Activated T-cell treated with anti-CD3 and anti-CD28 coated beads for 4 hours (primary cell): ENCODE data around the gene SERINC5.
"Not testable (repeated sequence)": the region's sequence is repeated elsewhere in the genome, so short reads cannot be mapped to it uniquely, and the experiment has no call there.

Experiments
- DNase-seq: peaks from one replicate; pipeline ENCODE4 v3.0.0-alpha.2; 2020

SERINC5 gene

DNA sequence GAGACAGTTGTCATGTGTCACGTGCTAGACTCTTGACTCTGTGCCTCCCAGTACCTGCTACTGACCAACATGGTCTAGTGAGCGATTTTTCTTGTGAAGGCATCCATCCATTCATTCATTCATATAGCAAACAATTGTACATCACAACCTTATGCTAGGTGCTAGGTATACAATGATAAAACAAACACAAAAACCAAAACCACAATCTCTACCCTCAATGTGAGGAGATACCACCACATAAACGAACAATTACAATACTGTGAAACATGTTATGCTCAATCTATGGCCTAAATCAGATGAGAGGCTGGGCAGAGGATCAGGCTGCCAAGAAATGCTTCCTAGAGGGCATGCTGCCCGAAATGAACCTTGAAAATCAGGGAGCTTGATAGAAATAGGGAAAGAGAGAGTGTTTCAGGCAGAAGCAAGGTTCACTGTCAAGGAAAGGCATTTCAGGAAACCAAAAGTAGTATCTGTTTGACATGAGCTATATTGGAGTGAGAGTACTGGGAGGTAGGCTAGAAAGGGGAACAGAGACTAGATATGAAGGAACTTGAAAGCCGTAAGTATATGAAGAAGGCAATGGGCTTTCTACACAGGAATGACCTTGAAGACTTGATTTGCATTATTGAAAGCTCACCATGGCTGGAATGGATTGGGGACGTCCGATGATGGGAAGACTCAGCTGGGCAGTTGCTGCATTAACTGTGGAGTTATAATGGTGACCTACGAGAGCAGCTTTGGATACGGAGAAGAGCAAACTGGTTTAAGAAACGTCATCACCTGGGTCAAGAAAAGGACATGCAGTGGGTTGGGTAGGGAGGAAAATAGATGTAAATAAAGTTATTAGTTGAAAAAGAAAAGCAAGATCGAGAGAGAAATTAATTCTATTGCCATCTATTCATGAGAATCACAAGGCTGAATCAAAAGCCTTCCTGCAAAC lies 130.6 kb downstream of the SERINC5 start:
- DNase-seq: no peak

DNA sequence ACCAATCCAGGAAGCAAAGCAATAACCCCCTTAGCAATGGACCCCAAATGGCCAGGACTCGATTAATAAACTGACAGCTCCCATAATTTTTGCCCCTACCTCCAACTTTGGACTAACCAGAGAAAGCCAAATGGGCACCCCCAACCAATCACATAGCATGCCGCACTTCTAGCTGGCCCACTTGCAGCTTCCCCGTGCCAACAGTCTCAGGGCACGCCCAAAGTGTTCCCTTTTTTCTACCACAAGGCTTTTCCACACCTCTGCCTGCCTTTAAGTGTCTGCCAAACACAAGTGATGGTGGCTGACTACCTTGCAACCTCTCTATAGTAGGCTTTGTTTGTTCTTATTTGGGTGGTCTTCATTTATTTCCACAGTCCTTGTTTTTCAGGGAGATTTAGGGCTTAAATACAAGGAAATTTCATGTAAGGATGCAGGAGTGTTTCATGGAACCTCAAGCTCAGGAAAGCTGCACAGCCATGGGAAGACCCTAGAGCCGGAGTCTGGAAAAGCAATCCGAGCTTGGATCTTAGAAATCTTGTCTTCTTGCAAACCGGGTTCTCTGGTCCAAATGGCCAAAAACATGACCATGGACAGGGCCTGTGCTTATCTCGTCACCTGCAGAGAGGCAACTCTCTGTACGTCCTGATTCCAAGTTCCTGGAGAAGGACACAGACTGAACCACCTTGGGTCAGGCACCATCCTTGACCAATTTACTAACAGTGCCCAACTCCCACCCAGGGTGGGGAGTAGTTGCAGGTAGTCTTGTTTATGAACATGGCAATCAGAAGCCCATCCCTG lies 131.5 kb downstream of the SERINC5 start:
- no peak for DNase-seq

DNA sequence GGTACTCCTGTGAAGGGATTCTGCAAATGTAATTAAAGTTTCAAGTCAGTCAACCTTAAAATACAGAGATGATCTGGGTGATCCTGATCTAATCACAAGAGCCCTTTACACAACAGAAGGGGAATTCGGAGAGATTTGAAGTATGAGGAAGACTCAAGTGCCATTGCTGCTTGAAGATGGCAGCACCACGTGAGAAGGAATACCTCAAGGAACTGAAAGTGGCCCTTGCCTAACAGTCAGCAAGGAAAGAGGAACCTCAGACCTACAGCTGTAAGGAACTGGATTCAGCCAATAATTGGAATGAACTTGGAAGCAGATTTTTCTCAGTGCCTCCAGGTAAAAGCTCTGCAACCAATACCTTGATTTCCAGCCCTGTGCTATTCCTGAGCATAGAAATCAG lies 133.3 kb downstream of the SERINC5 start:
- DNase-seq: no peak

DNA sequence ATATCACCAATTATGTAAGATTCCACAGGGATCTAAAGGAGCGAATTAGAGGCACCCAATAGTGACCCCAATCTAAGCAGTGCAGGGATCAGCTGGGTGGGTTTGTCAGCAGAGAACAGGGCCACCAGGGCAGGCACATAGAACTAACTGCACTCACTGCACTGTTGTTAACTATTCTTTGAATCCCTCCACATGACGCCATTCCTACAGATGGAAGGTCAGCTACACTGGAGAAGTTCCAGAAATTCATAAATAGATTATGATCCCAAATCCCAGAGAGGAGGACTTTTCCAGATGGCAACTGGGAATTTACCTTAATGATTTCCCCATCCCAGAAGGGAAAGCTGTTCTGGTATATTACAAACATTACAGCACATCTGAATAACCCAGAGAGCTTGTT lies 136.5 kb downstream of the SERINC5 start:
- no peak for DNase-seq

DNA sequence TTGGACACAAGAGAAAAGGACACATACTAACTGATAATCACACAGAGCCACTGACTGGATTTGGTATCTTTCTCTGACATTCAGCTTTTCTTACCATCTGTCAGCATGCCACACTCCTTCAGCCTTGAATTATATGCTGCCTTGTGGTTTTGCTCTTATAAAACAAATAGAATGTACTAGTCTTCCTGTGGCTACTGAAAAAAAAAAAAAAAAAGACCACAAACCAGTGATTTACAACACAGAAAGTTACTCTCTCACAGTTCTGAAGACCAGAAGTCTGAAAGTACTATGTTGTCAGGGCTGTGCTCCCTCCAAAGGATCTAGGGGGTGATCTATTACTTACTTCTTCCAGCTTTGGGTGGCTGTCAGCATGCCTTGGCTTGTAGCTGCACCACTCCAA lies 138.4 kb downstream of the SERINC5 start:
- DNase-seq: no peak

DNA sequence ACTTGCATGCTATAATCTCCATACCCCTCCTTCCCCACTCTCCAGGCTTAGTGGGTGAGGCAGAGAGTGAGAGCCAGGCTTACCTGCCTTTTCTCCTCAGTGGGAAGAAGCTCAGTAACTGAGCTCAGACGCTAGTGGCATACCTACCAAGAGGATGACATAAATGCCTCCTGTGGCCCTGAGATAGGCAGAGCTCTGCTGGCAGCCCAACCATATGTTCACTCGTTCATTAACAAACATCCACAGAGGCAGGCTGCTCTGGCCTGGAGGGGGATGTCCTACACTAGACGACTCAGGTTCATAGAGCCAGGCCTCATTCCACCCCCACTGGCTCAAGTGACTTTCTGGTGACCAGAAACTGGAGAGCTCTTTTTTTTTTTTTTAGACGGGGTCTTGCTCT lies 139.4 kb downstream of the SERINC5 start:
- DNase-seq: no peak

DNA sequence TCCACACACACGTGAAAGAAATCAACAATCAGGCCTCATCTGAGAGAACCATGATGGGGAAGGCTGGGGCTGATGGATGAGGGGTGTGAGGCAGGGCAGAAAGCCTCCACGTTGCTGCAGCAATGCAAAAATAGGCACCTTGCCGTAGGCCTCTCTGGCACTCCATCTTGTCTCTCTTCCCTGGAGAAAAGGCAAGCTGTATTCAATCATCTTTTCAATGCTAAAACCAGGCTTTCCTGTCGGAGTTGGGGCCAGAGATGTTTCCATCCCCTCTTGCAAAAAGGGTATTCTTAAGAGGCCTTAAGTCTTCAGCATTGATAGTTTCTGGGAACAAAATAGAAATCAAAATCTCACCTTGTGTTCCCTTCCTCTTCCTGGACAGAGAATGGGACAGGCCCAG lies 139.8 kb downstream of the SERINC5 start:
- no peak for DNase-seq

DNA sequence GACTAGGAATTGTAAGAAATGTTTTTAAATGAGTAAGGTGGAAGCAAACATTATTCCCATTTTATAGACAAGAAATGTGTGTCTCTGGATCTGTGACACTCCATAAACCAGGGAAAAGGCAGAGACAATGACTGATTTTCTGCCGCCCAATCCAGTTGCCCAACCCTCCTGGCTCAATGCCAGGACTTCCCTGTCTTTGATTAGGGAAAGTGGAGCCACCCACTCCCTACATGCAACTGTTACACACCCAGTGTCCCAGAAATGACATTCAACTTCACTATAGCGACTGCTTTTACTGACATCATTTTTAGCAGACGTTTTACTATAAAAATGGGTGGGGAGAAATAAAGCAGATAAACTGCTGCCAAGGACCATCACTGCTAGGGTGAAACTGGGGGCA lies 141.0 kb downstream of the SERINC5 start:
- no peak for DNase-seq

DNA sequence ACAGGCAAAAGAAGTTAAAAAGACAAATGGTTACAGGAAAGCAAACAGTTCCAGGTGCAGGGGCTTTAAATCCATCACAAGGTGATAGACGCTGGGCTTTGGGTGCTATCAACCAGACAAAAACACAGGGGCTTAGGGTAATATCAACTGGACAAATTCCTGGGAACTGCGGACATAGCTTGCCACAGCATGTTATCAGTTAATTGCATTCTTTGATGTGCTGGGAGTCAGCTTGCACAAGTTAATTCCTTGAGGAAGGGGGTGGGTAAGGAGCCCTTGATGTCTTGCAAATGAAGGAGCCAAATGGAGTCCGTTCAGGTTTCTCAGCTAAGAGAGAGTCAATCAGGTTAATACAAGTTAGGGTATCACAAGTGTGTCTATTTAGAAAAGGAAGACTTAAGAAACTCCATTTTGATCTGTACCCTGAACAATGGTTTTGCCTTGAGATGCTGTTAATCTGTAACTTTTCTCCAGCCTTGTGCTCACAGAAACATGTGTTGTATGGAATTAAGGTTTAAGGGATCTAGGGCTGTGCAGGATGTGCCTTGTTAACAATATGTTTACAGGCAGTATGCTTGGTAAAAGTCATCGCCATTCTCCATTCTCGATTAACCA lies 144.4 kb downstream of the SERINC5 start:
- DNase-seq: not testable (repeated sequence)

DNA sequence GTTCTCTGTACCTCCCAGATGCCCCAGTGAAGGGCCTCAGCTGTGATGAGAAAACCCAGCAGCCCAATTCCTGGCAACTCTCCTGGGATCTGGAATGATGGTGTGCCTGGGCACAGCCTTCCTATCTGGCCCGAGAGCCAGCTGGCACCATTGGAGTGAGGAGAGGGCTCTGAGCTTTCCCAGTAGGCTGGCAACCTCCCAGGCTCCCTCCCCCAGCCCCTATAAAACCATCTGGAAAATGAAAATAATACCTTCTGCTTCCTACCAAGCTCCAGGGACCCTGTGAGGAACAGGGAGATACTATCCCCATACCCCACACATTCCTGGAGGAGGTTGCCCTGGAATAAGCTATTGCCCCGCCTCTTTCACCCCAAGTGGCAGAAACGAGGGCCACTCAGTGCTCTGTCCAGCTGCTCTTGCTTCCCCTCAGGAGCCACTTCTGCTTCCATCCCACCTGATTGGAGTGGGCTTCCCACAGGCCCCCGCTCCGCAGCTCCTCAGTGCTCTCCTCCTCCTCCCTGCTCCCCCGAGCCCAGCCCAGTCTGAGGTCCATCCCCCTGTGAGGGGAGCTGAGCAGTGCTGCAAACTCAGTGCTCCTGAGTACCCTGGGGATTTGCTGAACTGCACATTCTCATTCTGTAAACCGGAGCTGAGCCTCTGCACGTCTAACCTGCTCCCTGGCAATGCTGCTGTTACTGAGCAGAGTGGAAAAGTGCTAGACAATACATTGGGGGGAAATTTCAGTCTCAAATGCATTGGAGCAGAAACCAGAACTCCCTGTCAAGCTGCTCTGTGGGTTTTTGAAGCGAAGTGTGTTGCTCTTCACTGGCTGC lies 146.0 kb downstream of the SERINC5 start:
- no peak for DNase-seq

DNA sequence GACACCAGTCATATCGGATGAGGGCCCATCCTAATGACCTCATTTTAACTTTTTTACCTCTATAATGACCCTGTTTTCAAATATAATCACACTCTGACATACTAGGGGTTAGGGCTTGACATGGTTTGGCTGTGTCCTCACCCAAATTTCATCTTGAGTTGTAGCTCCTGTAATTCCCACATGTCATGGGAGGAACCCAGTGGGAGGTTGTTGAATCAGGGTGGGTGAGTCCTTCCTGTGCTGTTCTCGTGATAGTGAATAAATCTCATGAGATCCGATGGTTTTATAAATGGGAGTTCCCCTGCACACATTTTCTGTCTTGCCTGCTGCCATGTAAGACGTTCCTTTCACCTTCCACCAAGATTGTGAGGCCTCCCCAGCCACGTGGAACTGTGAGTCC lies 148.9 kb downstream of the SERINC5 start:
- DNase-seq: no peak

DNA sequence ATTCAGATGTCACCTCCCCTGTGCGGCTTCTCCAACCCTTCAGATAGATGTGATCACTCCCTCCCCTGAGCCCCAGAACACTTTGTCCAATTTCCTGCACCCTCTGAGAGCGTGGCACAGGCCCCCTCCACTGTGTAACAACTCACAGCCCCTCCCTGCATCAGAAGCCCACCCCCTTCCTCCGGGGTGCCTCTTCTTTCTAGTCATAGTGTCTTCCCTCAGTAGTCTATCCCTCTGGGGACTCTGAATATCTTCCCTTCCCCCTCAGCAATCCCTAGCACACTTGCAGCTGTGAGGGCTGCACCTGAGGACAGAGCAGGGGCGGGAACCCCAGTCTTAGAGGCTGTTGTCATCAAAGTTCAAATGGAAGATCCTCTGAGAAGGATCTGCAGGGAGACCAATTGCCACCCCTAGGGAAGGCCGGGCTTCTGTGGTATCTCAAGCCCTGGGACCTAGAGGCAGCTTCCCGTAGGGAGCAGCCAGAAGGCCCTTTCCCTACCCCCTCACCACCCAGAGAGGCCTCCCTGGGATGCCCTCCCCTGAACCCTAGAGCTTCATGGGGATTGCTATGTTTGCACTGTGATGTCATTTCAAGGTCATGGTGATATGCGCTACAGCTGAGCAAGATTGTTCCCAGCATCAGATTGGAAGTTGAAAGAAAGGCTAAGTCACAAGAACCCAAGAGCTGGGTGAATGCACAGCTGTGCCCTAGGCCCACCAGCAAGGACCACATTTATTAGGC lies 150.0 kb downstream of the SERINC5 start:
- no peak for DNase-seq

DNA sequence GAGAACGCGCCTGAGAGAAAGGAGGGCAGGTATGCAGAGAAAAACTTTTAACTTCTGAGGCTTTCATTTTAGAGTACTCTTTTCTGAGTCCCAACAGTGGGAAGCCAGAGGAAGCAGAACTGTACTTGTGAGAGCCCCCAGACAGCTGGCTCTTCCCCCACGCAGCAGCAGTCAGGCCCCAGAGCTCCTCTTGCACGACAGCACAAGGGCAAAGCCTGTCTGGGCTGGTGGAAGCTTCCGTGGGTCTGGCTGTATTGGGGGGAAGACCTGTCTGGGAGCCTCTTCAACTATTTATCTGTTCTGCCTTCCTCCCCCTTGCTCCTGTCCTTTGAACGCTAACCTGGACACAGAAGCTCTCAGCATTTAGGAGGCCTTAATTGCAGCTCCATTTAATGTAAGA lies 152.5 kb downstream of the SERINC5 start:
- no peak for DNase-seq

DNA sequence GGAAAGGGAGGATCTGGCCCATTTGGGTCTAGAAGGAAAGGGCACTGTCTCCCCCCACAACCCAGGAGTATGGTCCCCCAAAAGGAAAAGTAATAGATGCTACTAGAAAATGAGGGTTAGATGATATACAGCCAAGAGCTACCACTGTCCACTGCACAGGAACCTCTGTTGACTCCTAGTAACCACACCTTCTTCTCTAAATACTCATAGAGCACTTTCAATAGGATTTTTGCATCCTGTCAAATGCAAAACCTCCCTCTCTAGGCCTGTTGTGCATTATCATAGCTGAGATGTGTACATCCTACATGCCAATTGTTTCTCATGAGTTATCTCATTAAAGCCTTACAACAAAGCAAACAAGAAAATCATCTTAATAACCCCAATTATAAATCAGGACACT lies 153.9 kb downstream of the SERINC5 start:
- no peak for DNase-seq

DNA sequence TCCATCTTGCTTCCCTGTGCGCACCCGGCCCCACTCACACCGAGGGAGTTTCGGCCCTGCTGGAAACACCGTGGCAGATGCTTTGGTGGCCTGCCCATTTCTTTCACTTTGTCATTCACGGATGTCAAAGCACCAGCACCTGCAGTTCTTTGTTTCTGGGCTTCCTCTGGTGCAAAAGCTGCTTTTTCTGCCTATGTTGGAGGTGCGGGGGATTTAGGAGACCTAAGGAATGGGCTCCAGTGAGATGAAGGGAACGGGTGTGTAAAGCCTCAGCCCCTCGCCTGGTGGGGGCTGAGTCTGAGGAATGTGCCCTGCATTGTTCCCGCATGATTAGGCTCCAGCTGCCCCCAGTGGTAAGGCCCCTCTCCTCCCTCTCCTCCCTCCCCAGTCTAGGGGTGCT lies 158.4 kb downstream of the SERINC5 start:
- no peak for DNase-seq

DNA sequence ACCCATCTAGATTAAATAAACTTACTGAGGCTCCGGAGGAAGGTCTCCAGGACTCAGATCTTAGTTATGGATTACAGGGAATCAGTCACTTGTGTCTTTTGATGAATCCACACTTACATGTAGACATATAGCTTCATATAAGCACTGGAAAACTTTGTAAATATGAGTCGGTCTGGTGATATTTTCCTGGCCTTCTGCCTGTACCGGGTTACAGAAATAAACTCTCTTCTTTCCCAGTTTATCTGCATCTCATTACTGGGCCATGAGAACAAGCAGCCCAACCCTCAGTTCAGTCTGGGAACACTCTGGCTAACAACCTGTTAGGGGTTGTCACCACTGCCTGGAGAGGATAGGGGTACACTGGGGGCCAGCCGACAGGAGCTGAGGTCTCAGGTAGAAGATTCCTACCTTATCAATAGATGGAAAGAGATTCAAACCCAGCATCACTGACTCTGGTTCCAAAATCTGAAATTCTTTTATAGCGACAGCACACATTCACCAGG lies 161.6 kb downstream of the SERINC5 start:
- DNase-seq: no peak

DNA sequence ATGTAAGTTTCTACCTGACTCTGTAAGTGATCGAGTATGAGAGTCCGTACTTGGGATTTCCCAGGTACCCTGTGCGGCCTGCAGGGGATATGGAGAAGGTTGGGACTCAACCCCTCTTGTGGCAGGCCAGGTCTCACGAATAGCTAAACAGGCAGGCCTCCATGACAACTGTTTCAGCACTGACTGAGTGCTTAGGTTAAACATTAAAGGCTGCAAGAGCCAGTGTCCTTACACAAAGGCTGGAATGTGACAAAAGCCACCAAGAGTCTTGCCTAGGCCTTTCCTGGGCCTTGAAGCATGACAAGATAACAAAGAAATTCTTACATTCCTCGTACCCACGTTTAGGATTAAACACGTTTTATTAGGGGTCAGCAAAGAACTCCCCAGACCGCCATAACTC lies 162.1 kb downstream of the SERINC5 start:
- no peak for DNase-seq

DNA sequence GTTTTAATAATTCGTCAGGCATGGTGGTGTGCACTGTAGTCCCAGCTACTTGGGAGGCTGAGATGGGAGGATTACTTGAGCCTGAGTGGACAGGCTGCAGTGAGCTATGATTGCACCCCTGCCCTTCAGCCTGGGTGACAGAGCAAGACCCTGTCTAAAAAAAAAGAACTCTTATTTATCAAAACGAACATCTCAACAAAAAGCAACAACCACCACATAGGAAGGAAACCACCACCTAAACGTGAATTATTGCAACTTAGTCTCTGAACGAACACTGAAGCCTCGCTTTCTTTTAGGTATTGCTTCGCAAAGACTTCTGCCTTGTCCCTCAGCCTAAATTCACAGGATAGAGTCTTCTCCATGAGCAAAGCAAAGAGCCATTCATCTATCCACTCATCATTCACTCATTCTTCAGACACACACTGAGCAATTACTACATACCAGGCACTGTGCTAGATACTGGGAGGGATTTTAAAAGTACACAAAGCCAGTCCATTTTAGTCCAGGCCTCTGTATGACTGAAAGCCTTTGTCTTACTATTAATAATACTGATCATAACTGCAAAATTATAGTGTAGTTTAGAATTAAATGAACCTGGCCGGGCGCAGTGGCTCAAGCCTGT lies 163.3 kb downstream of the SERINC5 start:
- DNase-seq: no peak

DNA sequence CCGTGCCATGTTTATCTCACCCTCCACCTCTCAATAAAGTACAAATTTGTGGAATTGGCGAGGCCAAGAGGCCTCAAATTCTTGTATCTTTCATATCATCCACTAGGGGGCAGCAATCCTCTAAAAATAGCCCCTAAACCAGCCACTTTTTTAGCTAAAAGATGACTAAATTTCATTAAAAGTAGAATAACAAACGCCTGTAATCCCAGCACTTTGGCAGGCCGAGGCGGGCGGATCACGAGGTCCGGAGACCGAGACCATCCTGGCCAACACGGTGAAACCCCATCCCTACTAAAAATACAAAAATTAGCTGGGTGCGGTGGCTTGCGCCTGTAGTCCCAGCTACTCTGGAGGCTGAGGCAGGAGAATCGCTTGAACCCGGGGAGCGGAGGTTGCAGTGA lies 164.1 kb downstream of the SERINC5 start:
- peak; percentile 8 for DNase-seq

DNA sequence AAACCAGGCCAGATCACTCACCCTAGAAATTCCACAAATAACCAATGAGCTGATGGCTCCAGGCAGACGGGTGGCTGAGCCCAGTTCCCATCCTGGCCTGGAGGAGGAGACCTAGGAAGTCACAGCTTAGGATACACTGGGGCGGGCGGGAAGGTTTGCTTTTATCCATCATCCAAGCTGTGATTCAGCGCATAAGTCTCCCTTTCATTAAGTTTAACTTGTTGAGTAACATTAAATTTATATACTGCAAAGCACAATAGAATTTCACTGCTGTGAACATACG lies 165.0 kb downstream of the SERINC5 start:
- no peak for DNase-seq

DNA sequence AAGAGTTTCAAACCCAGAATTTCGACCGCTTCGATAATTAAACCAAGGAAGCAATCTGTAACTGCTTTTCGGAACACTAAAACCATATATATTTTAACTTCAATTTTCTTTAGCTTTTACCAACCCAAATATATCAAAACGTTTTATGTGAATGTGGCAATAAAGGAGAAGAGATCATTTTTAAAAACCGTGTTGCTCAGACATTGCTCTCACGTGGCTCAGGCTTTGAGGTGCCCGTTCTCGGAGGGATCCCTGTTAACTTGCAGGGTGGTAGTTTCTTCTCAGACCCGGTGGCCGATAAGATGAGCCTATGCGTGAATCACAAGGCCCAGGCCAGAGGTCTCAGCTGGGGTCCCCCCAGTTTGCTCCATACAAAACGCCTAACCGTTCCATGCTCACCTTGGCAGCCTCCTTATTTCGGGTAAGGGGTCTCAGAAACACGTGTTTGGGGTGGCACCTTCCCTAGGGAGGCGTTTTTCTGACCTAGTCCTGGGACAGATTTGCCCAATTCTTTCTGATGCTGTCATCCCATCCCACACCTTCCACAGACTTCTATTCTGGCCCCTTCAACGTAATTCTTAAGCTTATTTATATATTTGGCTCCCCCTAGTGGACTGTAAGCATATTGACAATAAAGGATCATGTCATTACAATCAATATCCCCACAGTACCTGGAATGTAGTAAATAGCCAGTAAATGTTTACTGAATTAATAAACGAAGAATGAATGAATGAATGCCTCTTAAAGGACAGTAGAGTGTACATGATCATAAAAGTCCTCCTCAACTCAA lies 172.6 kb downstream of the SERINC5 start:
- DNase-seq: peak; percentile 4
